ENCODE data around the gene MLLT1.

The MLLT1 gene

GRCh38 chr19:6274756-6275155, 5.0 kb downstream of the MLLT1 start:
- DNase-seq, result no peak

- DNase-seq, result peak; percentile 55
These were observed 5.8 kb downstream of the MLLT1 start for GRCh38 chr19:6273701-6274601.

GRCh38 chr19:6272913-6273600, 6.7 kb downstream of the MLLT1 start:
- DNase-seq, result no peak

- no peak for DNase-seq
These were observed 7.4 kb downstream of the MLLT1 start for GRCh38 chr19:6272411-6272791.

- no peak for DNase-seq
These were observed 7.9 kb downstream of the MLLT1 start for GRCh38 chr19:6271721-6272410.

DNA sequence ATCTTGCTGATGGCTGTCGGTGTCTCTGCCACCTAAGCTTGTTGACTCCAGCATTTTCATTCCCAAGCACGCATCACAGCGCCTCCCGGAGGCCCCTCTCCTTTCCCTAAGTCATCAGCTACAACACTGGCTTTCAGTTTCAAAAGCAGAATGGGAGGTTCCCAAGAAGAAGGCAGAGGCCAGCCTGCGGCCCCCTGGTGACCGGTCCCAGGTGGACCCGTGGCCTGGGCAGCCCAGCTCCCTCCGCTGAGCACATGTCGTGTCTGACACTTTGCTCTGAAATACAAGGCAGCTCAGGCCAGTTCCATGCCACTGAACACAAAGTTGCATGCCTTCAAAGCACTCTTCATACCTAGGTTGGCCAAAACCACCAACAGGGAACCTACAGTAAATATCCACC, 8.5 kb downstream of the MLLT1 start:
- no peak for DNase-seq

GRCh38 chr19:6270822-6271221, 9.0 kb downstream of the MLLT1 start:
- DNase-seq, result no peak

- DNase-seq, result no peak
These were observed 9.6 kb downstream of the MLLT1 start for GRCh38 chr19:6270076-6270745.

- DNase-seq, result no peak
These were observed 10.5 kb downstream of the MLLT1 start for GRCh38 chr19:6269101-6269886.

- DNase-seq, result no peak
These were observed 11.4 kb downstream of the MLLT1 start for GRCh38 chr19:6268382-6268771.

DNA sequence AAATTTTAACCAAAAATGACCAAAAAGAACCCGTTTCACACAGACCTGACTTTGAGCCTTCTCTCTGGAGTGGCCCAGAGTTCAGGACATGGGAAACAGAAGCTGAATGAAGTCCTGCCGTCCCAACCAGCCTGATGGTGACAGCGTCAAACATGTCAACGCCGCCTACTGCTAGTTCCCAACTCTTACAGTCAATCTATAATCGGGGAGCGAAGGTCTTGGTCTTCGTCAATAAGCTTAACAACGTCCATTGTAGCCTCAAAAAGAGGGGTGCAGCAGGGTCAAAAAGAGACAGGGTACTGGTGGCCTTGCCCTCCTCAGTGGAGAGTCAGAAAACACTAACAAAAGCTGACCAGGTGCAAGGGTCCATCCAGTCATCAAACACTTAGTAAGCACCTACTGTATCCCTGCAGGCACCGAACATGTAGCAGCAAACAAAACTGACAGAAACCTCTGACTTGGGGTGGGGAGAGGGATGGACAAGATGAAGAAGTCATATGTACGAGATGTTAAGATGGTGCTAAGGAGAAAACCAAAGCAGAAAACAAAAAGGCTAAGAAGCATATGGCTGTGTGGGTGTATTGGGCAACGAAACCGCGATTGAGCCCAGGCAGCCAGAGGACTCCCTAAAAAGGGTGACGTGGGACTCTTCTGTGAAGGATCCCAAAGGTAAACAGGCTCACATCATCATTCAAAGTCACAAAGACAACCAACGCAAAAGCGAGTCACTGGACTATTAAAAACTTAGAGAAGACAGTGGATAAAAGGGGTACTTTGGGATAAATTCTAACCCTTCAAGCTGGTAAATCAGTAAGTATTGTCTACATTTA, 12.0 kb downstream of the MLLT1 start:
- no peak for DNase-seq

GRCh38 chr19:6264803-6265202, 15.0 kb downstream of the MLLT1 start:
- DNase-seq, result no peak

DNA sequence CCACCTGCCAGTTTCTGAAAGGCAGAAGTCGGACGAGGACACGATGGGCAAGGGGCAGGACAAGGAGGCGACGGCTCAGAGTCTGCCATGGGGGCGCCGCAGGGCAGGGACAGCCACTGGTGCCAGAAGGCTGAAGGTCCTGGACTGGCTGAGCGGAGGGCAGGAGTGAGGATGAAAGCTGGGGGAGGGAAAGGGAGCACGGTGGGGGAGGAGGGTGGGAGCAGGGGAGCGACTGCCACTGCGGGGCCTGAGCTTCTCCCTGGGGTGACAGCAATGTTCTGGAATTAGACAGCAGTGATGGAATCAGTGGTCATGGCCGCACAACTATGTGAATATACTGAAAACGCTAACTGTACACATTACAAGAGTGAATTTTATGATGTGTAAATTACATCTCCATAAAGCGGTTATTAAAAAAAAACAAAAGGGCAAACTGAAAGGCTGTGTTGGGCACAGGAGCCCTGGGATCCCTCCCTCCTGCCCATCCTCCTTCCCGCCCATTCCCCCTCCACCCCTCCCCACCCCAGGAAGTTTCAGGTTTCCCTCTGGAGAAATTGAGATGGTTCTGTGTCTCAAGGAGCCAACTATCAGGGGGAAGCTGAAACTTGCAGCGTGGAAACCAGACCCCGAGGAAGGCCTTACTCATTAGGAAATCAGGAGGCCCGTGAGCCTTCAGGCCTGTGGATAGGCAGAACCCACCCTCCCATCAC, 15.9 kb downstream of the MLLT1 start:
- DNase-seq, result no peak

DNA sequence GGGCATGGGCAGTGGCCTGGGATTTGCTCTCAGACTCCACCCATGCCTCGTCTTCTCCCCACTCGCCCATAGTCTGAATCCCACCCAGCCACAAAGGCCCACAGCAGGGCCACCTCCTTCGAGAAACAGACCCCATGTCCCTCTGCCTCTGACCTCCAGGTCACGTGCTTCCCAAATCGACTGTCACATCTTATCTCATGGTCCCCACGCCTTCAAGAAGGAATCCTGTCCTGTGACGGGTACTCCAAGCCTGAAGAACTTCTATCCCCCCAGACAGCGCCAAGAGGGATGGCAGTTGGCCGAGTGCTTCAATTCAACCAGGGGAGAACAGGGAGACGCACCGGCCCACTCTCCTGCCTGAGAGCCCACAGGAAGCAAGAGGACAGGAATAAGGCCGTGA, 16.5 kb downstream of the MLLT1 start:
- no peak for DNase-seq

- no peak for DNase-seq
These were observed 17.3 kb downstream of the MLLT1 start for GRCh38 chr19:6262519-6262918.

DNA sequence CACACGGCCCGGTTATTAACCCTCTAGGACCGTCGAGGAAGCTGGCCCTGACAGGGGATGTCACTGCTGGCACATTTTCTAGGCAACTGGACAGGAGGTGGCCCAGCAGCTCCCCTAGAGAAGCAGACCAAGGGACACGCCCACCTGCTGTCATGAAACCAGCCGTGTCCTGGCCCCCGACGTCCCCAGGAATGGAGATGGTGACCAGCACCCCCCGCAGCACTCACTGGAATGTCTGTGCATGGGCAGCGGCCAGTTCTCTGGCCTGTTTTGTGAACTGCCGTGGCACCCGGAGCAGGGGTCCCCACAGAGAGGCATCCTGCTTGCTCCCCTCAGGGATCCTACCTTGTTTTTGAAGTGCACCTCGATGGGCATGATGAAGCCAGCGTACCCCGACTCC, 17.9 kb downstream of the MLLT1 start:
- DNase-seq, result no peak

GRCh38 chr19:6260912-6261650, 18.7 kb downstream of the MLLT1 start:
- DNase-seq, result no peak

- no peak for DNase-seq
These were observed 19.4 kb downstream of the MLLT1 start for GRCh38 chr19:6260376-6260775.

DNA sequence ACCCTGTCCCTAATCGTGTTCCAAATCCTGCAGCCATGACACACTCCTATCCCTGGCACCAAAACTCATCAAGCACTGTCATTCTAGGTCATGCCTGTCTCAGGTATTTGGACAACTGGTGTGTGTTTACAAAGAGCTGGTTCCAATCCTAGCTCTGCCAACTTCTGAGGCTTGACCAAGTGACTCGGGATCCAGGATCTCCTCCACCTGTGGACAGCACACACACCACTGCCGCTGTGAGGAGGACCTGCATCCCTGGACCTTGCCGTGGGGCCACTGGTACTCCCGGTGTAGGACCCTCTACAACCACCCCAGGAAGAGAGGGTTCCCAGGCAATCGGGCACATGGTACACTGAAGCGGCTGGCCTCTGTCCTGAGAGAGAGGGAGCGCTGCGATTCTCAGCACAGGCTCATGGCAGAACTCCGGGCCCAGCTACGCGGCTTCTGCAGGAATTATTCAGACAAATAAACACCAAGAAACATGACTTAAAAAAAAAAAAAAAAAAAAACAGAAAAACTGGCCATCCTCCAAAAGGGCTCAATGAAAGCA, 20.4 kb downstream of the MLLT1 start:
- DNase-seq, result no peak
